Measurements from ENCODE around the gene SLC25A13.

SLC25A13 gene

DNA sequence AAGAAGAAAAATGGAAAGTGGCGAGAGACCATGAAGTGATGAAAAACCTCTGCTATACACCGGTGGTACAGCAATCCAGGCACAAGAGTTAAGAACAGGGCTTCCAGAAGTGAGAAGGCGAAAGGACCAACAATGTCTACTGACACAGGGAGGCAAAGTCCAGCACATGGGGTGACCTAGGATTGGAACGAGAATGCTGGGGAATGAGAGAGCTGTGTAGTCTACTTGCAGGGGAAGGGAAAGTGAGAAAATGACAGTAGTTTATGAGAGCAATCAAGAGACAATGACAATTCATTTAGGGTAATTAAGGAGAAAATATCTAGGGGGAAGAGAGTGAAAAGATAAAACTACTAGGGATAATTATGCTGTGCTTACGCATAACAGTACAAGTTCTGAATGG, 169.2 kb downstream of the SLC25A13 start:
- no peaks in the 10 kb centered on the region for H3K27me3 ChIP-seq (ENCODE audit: control insufficient read depth, insufficient read depth, low read length)
- no peak overlapping the region for H3K9ac ChIP-seq (ENCODE audit: low read length)
- H3K4me3 ChIP-seq (ENCODE audit: low read length), result no peak overlapping the region
- peaks cover 2% of the 10 kb centered on the region for H3K36me3 ChIP-seq (ENCODE audit: control insufficient read depth, insufficient read depth, low read length)
- no peaks in the 10 kb centered on the region for H3K4me1 ChIP-seq (ENCODE audit: control insufficient read depth, insufficient read depth, low read length)
- H3K27ac ChIP-seq (ENCODE audit: low read depth, low read length), result no peak overlapping the region

DNA sequence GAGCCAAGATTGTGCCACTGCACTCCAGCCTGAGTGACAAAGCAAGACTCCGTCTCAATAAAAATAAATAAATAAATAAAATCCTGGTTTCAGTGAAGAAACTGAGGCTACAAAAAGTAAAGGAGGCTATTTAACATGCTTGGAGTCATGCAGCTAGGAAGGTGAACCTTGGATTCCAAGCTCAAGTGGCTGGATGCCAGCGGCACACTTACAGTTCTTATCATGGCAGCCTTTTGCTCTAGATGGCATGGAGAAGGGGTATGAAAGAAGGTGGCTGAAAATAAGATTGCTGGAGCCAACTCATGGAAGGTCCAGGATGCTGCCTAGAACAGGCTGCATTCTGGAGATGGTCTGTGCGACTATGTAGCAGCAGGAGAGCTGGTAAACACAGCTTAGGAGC, 170.0 kb downstream of the SLC25A13 start:
- Histone ChIP-seq H3K27me3 (ENCODE audit: control insufficient read depth, insufficient read depth, low read length) (no peaks in the 10 kb centered on the region), H3K36me3 (ENCODE audit: control insufficient read depth, insufficient read depth, low read length) (peaks cover 2% of the 10 kb centered on the region), H3K9ac (ENCODE audit: low read length) (no peak overlapping the region), H3K4me1 (ENCODE audit: control insufficient read depth, insufficient read depth, low read length) (no peaks in the 10 kb centered on the region), H3K27ac (ENCODE audit: low read depth, low read length) (no peak overlapping the region), H3K4me3 (ENCODE audit: low read length) (no peak overlapping the region)

DNA sequence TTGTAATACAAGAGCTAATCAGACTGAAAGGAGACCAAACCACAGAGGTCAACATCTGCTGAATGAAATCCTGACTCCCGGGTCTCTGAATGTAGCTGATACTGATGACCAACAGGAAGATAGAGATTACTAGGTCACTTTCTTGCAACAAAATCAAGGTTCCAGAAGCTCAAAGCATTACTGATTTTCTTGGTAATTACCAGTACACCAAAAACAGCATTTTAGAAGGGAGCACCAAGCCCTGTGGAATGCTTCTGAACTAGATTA, 177.7 kb downstream of the SLC25A13 start:
- no peaks in the 10 kb centered on the region for H3K27me3 ChIP-seq (ENCODE audit: control insufficient read depth, insufficient read depth, low read length)
- H3K4me3 ChIP-seq (ENCODE audit: low read length), result no peak overlapping the region
- peaks cover 2% of the 10 kb centered on the region for H3K36me3 ChIP-seq (ENCODE audit: control insufficient read depth, insufficient read depth, low read length)
- H3K27ac ChIP-seq (ENCODE audit: low read depth, low read length), result no peak overlapping the region
- H3K9ac ChIP-seq (ENCODE audit: low read length), result no peak overlapping the region
- no peaks in the 10 kb centered on the region for H3K4me1 ChIP-seq (ENCODE audit: control insufficient read depth, insufficient read depth, low read length)

DNA sequence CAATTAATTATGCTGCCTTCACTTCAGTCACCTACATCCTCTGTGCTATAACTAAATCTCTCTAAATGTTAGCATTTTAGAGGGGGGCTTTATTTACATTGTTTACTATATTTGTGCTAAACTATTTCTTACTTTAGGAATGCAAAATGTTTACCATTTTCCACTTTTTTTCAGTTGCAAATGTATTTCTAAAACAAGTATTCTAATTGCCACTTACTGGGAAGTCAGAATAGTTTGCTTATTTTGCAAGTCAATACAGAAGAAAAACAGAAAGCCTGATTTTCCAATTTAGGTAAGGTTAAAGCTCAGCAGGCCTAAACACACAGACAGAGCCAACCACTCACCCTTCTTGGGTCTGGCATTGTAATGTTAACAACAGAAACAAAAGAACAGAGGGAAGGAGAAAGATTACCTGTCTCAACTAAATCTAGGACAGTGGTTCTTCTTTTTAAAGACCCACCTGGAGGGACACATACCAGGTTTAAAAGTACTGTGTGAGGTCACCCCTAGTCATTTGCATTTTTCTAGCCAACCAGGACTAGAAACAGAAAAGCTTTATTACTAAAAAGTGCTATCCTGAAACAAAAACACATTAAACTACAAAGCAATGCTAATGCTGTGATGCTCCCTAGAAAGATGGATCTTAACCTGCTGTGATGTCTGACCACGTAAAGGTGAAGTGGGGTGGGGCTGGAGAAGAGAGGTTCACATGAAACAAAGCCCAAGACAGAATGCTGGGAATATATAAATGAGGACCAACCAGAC, 178.2 kb downstream of the SLC25A13 start:
- no peaks in the 10 kb centered on the region for H3K4me1 ChIP-seq (ENCODE audit: control insufficient read depth, insufficient read depth, low read length)

DNA sequence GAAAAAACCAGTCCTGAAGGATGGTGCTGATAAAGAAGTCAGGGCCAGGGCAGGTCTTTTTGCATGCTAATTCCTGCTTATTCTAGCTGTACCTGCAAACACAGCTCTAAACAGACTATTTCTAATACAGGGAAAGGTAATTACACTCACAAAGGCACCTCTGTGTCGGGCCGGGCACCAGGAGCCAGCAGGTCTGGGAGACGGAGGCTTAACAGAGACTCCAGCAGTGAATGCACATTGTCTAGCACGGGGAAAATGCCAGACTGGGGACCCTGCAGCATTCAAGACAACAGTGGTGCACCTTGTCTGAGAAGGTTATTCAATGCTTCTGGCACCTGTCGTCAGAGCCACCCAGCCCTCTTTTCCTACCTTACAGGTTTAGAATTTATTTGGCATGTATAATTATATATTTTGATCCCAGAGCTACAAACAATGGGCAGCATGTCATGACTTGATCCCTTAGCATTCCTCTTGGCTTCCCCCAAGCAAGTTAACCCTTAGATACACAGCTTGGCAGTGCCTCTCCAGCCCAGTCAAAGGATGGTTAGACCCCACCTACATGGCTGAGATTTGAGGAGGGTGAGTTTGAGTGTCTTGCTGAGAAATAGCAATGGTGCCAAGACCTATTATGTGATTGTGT, 185.2 kb downstream of the SLC25A13 start:
- Histone ChIP-seq H3K4me3 (ENCODE audit: low read length) (no peak overlapping the region), H3K36me3 (ENCODE audit: control insufficient read depth, insufficient read depth, low read length) (peaks cover 3% of the 10 kb centered on the region), H3K4me1 (ENCODE audit: control insufficient read depth, insufficient read depth, low read length) (no peaks in the 10 kb centered on the region), H3K27me3 (ENCODE audit: control insufficient read depth, insufficient read depth, low read length) (no peaks in the 10 kb centered on the region), H3K27ac (ENCODE audit: low read depth, low read length) (no peak overlapping the region), H3K9ac (ENCODE audit: low read length) (no peak overlapping the region)

More for the DNA sequence above, 178.2 kb downstream of the SLC25A13 start:
- Histone ChIP-seq H3K36me3 (ENCODE audit: control insufficient read depth, insufficient read depth, low read length) (peaks cover 2% of the 10 kb centered on the region), H3K9ac (ENCODE audit: low read length) (no peak overlapping the region), H3K4me3 (ENCODE audit: low read length) (no peak overlapping the region), H3K27me3 (ENCODE audit: control insufficient read depth, insufficient read depth, low read length) (no peaks in the 10 kb centered on the region), H3K27ac (ENCODE audit: low read depth, low read length) (no peak overlapping the region)

DNA sequence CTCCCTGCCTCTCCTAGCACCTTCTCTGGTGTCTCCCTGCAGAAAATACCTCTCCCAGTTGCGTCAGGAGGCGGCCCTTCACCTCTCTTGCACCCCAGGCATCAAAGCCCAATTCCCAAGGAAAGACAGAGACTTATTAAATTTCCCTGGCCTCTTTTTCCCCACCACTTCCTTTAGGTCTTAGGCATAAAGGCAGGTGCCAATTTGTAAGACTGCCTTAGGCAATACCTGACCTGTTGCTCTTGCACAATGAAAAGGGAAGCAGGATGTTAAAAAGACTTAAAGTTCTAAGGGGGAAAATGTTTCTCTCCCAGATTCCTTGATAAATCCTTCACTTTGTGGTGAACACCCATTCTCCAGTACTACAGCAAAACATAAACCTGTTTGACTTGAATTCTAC, 186.7 kb downstream of the SLC25A13 start:
- no peak overlapping the region for H3K4me3 ChIP-seq (ENCODE audit: low read length)
- H3K27ac ChIP-seq (ENCODE audit: low read depth, low read length), result no peak overlapping the region
- no peaks in the 10 kb centered on the region for H3K27me3 ChIP-seq (ENCODE audit: control insufficient read depth, insufficient read depth, low read length)
- H3K4me1 ChIP-seq (ENCODE audit: control insufficient read depth, insufficient read depth, low read length), result no peaks in the 10 kb centered on the region
- H3K36me3 ChIP-seq (ENCODE audit: control insufficient read depth, insufficient read depth, low read length), result peaks cover 3% of the 10 kb centered on the region
- H3K9ac ChIP-seq (ENCODE audit: low read length), result no peak overlapping the region

DNA sequence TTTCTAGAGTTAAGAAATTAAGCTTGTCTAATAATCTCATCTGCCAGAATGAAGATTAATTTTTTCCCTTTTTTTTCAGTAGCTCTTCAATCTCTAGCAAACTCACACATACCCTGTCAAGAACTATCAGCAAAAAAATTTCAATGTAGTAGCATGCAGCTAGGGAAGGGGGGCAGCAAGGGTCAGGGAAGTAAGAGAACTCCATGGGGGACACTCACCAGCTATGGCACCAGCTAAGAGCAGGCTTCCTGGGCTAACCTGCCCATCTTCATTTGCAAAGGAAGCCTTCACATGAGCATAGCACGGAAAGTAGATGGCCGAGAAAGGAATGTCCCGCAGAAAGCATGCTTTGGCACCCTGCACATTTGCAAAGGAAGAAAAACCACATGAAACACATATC, 190.4 kb downstream of the SLC25A13 start:
- Histone ChIP-seq H3K27ac (ENCODE audit: low read depth, low read length) (no peak overlapping the region), H3K4me1 (ENCODE audit: control insufficient read depth, insufficient read depth, low read length) (no peaks in the 10 kb centered on the region), H3K27me3 (ENCODE audit: control insufficient read depth, insufficient read depth, low read length) (no peaks in the 10 kb centered on the region), H3K36me3 (ENCODE audit: control insufficient read depth, insufficient read depth, low read length) (peaks cover 3% of the 10 kb centered on the region), H3K4me3 (ENCODE audit: low read length) (no peak overlapping the region), H3K9ac (ENCODE audit: low read length) (no peak overlapping the region)

DNA sequence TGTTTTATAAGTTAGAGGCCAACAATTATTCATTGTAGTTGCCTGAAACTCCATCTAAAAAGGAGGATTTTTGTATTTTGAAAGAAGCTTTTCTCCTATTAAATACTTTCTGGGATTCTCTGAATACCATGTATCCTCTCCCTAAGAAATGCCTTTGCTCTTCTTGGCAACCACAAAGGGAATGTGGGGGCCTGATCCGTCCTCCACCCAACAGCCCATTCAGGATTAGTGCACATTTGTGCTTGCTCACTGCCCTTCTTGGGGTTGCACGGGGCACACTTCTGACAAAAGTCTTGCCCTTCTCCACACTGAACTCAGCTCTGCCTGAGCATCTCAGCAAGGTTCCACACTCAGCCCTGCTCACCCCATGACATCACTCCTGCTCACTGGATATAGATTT, 194.2 kb downstream of the SLC25A13 start:
- no peak overlapping the region for H3K9ac ChIP-seq (ENCODE audit: low read length)
- H3K27ac ChIP-seq (ENCODE audit: low read depth, low read length), result no peak overlapping the region
- no peaks in the 10 kb centered on the region for H3K4me1 ChIP-seq (ENCODE audit: control insufficient read depth, insufficient read depth, low read length)
- H3K4me3 ChIP-seq (ENCODE audit: low read length), result no peak overlapping the region
- H3K27me3 ChIP-seq (ENCODE audit: control insufficient read depth, insufficient read depth, low read length), result no peaks in the 10 kb centered on the region
- H3K36me3 ChIP-seq (ENCODE audit: control insufficient read depth, insufficient read depth, low read length), result no peaks in the 10 kb centered on the region

DNA sequence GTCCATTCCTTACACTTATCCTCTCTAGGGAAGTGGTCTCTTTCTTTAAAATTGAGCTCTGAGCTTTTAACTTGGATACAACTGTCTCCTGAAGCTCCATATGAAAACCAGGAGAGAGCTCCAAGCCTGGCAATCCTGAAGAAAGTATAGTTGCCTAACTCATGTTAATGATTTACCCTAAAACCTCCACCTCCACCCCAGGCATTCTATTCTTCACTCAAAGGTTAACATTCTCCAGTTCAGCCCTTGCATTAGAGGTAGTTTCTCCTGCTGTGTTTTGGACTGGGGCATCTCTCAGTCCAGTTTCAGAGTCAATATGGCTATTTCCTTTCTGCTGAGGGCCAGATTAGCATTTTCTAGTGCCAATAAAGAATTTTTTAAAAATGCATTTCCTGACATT, 195.5 kb downstream of the SLC25A13 start:
- no peaks in the 10 kb centered on the region for H3K4me1 ChIP-seq (ENCODE audit: control insufficient read depth, insufficient read depth, low read length)
- no peak overlapping the region for H3K27ac ChIP-seq (ENCODE audit: low read depth, low read length)
- no peak overlapping the region for H3K9ac ChIP-seq (ENCODE audit: low read length)
- H3K36me3 ChIP-seq (ENCODE audit: control insufficient read depth, insufficient read depth, low read length), result no peaks in the 10 kb centered on the region
- H3K4me3 ChIP-seq (ENCODE audit: low read length), result no peak overlapping the region
- H3K27me3 ChIP-seq (ENCODE audit: control insufficient read depth, insufficient read depth, low read length), result no peaks in the 10 kb centered on the region

DNA sequence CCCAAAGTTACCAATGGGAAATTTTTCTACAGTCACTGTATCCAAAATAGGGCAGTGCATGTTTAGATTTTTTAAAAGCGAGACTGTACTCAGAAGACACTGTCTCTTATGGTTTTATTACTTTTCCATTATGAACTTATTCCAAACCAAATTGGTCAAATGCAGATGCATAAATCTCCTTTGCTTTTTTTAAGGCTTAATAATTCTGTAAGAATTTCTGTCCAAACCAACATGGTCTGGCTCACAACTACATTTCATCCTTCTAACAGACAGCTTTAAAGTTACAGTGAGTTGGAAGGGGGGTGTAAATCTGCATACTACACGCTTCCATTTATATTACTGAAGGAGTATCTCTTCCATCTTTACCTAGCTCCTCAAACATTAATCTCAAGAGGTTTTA, 199.2 kb downstream of the SLC25A13 start:
- Histone ChIP-seq H3K4me1 (ENCODE audit: control insufficient read depth, insufficient read depth, low read length) (no peaks in the 10 kb centered on the region), H3K9ac (ENCODE audit: low read length) (no peak overlapping the region), H3K4me3 (ENCODE audit: low read length) (no peak overlapping the region), H3K36me3 (ENCODE audit: control insufficient read depth, insufficient read depth, low read length) (no peaks in the 10 kb centered on the region), H3K27ac (ENCODE audit: low read depth, low read length) (no peak overlapping the region), H3K27me3 (ENCODE audit: control insufficient read depth, insufficient read depth, low read length) (no peaks in the 10 kb centered on the region)

DNA sequence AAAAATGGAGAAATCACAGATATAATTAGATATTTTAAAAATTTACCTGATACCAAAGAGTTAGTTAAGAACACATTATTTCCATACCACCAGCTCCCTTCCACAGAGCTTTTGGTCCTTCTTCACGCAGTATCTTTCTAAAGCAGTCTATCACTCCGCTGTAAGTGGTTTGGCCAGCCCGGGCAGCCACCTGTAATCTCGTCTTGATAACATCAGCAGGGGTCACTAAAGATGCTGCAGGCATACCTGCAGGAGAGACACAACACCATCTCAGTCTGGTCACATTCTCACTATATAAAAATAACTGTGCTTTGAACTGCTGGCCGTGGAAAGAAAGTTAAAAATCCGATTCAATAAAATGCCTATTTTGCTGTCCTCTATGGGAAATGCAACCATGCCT, 200.1 kb downstream of the SLC25A13 start:
- H3K4me3 ChIP-seq (ENCODE audit: low read length), result no peak overlapping the region
- H3K27ac ChIP-seq (ENCODE audit: low read depth, low read length), result no peak overlapping the region
- H3K36me3 ChIP-seq (ENCODE audit: control insufficient read depth, insufficient read depth, low read length), result no peaks in the 10 kb centered on the region
- no peak overlapping the region for H3K9ac ChIP-seq (ENCODE audit: low read length)
- H3K27me3 ChIP-seq (ENCODE audit: control insufficient read depth, insufficient read depth, low read length), result no peaks in the 10 kb centered on the region
- H3K4me1 ChIP-seq (ENCODE audit: control insufficient read depth, insufficient read depth, low read length), result no peaks in the 10 kb centered on the region

DNA sequence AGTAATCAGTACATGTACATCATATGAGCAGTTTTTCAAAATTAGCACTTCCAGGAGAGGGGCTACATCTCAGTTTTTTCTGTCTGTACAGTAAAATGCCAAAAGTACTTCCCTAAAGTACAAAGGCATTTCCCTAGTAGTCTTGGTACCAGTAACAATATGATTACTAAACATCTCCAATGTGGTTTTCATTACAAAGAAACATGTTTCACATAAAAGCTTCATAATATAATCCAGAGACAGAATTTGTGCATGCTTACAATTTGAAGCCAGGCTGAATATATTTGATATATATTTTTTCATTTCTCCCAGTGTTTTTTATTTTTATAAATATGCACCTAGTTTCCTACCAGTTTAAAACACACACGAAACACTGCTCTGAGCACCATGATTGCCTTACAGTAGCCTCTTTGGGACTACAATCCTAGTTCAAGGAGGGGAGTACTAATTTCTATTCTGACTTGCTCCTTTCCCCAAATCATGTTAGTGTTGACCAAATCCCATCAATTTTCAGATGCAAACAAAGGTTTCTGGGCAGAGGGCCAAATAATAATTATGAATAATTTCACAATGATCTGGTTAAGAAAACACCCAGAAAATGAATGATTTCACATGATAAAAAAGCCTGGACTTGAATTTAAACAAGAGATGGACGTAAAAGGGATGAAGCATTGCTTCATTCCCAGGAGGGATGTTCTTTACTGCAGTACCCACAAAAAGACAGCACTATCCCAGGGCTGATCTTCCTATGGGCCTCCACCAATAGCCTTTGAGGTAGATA, 201.3 kb downstream of the SLC25A13 start:
- no peaks in the 10 kb centered on the region for H3K4me1 ChIP-seq (ENCODE audit: control insufficient read depth, insufficient read depth, low read length)

More for the DNA sequence above, 201.3 kb downstream of the SLC25A13 start:
- Histone ChIP-seq H3K36me3 (ENCODE audit: control insufficient read depth, insufficient read depth, low read length) (no peaks in the 10 kb centered on the region), H3K27ac (ENCODE audit: low read depth, low read length) (no peak overlapping the region), H3K9ac (ENCODE audit: low read length) (no peak overlapping the region), H3K27me3 (ENCODE audit: control insufficient read depth, insufficient read depth, low read length) (no peaks in the 10 kb centered on the region), H3K4me3 (ENCODE audit: low read length) (no peak overlapping the region)

Measured in rectal smooth muscle tissue (tissue), 1 donor.